Cardiac fibroblast (primary cell): ENCODE results near the gene C5.

ENCODE experiments used
- DNase-seq, 2 donors: peaks; one replicate each; pipeline versions ENCODE4 v3.0.0 to v3.0.0-alpha.2; 2010; ENCODE audit warnings: low read depth in 2 of 2
- H3K4me3 ChIP-seq, 2 donors: replicated peaks in 1 of 2; 1 replicate in 1 of 2; 2 replicates in 1 of 2; pipeline ENCODE4 v1.5.1; 2011; ENCODE audit warnings: low read depth in 2 of 2, low read length in 2 of 2, mild to moderate bottlenecking in 2 of 2, moderate library complexity in 1 of 2
- CTCF ChIP-seq: IDR thresholded peaks from one replicate; pipeline ENCODE4 v1.5.1; 2011; ENCODE audit warnings: low read depth, mild to moderate bottlenecking, low read length, inconsistent platforms

C5 gene

DNA sequence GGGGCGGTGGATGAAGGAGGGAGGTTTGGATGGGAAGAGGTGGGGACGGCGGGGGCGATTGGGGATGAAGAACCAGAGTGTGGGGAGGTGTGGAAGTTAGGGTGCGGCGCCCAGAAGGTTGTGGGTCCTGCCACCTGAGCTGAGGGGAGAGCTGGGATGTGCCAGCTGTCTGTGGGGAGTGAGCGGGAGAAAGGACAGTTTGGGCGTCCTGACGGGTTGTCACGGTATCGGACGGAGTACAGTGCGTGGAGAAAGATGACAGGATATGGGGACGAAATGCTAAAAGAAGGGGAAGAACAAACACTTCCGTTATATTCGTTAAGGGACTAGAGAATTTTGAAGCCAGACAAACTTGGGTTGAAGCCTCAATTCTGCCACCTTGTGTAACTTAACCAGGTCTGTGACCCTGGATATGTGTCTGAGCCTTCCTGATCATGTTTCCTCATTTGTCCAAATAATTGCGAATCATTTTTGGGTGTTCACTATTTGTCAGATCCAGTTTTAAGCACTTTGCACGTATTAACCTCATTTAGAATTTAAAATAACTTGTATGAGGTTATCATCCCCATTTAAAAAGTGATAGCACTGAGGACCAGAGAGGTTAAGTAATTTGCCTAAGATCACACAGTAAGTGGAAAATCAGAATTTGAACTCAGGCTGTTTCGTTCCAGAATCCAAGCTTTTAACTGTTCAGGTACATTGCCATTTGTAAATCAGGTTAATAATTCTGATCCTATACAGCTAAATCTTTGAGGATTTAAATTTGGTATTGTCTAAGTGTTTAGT, 25.4 kb upstream of the C5 start:
- peak in 1 of 2 donors; percentile 47 for DNase-seq
- H3K4me3 ChIP-seq, result peak overlapping the region; percentile 69 to 80
- TF ChIP-seq CTCF, result no peak

DNA sequence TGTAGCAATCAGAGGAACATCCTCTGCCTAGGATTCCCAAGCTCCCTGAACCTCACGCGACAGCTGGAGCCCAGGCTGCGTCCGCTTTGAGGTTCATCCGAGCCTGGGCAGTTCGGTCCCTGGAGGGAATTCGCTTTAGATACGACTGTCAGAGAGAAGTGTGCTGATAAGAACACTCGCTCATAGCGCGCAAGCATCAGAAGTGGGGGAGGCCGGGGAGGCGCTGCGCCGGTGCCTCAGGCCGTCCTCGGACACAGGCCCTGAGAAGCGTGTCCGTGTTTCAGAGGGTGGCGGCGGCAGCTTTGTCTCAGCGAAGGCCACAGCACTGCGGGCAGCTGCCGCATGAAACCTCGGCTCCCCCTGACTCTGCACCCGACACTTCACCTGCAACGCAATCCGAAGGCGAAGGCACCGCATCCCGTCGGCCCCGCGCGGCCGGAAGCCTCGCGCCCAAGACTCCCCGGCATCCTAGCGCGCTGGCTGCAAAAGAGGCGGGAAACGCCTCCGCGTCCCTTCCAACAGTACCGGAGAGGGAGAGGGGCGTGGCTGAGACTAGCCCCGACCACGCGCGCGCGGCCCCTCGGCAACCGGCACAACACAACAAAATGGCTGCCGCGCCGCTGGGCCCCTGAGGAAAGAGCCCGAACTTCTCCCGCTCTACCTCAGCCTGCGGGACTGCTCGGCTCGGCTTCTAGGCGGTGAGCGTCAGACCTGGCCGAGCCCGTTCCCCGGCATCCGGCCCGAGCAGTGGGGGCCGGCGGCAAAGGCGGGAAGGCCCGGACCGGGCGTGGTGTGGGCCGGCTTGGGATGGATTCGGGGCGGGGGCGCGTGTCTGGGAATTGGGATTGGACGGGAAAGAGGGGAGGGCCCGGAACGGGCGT, 24.5 kb upstream of the C5 start, which contains the start of gene CNTRL:
Gene CNTRL, plus strand, starts transcription at position 586 of the 881 bp plus-strand sequence. CDS start 13,372 bp downstream, outside the sequence.
- peak within 1 kb of the TSS; percentile 69 to 80 for H3K4me3 ChIP-seq
- peak; percentile 89 to 90 for DNase-seq
- no peak for TF ChIP-seq CTCF

GRCh38 chr9:121073038-121073437, 23.0 kb upstream of the C5 start:
- no peak for TF ChIP-seq CTCF
- no peak overlapping the region for H3K4me3 ChIP-seq
- peak; percentile 92 to 94 for DNase-seq

DNA sequence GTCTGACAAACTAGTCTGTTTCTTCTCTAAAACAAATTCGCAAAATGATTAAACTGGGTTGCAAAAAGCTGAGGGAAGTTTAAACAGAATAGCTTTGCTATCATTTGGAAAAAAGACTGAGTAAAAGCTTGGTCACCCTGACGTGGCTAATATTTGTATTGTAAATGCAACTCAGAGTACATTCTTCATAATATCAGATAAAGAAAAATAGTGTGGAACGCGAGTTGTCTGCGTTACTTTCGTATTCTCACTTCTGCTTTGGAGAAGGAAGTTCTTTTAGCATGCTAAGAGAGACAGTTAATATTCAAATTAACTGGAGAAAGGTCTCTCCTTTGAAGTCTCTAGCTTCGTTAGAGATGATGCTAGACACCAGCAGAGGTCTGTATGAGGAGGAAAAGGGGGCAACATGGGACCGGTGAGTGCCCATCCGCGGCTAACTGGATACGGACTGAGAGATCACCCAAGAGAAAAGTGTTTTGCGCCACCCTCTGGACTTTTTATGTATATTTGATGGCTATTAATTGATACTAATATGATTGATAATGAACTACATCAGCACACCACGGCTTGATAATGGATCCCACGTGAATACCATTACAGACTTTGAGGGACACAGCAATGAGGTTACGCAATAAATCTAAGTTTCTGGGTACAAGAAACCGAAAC, 21.8 kb upstream of the C5 start:
- H3K4me3 ChIP-seq, result peak overlapping the region; percentile 35 to 43
- TF ChIP-seq CTCF, result peak; percentile 36
- DNase-seq, result peak; percentile 68 to 69

GRCh38 chr9:121071370-121071755, 21.3 kb upstream of the C5 start:
- H3K4me3 ChIP-seq, result peak overlapping the region; percentile 35 to 43
- no peak for TF ChIP-seq CTCF
- no peak for DNase-seq

DNA sequence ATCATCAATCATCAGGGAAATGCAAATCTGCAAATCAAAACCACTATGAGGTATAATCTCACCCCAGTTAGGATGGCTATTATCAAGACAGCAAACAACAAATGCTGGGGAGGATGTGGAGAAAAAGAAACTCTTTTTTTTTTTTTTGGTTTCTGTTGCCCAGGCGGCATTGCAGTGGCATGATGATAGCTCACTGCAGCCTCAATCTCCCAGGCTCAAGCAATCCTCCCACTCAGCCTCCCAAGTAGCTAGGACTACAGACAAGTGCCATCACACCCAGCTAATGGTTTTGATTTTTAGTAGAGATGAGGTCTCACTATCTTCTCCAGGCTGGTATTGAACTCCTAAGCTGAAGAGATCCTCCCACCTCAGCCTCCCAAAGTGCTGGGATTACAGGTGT, 19.3 kb upstream of the C5 start:
- TF ChIP-seq CTCF, result no peak
- DNase-seq, result no peak

More for the DNA sequence above, 19.3 kb upstream of the C5 start:
- no peak overlapping the region for H3K4me3 ChIP-seq
